ENCODE measurements around the gene HSD3B1.
"Not testable (repeated sequence)": the region's sequence is repeated elsewhere in the genome, so short reads cannot be mapped to it uniquely, and the experiment has no call there.

HSD3B1 gene

DNA sequence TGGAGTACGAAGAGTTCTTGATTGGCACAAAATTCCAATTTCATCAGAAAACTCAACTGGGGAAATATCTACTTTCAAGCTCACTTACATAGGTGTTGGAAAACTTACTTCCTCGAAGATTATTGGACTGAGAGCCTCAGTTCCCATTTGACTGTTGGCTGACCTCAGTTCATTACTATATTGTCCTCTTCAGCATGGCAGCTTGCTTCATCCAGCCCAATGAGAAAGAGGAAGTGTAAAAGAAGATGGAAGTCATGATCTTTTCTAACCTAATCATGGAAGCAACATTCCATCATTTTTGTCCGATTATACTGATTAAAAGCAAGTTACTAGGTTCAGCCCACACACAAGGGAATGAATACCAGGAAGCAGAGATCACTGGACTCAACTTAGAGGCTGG lies 49.4 kb downstream of the HSD3B1 start:
- DNase-seq, result no peak

DNA sequence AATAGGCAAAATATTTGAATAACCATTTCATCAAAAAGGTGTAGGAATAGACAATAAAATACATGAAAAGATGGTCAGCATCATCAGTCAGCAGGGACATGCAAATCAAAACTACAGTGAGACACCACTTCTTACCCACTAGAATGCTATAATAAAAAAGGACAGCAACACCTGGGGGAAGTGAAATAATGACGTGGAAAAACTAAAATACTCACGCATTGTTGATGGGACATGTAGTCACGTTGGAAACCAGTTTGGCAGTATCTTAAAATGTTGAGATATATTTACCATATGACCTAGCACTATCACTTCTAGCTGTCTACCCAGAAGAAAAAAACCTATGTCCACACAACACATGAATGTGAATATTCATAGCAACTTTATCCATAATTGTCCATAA lies 53.4 kb downstream of the HSD3B1 start:
- DNase-seq, result not testable (repeated sequence)

DNA sequence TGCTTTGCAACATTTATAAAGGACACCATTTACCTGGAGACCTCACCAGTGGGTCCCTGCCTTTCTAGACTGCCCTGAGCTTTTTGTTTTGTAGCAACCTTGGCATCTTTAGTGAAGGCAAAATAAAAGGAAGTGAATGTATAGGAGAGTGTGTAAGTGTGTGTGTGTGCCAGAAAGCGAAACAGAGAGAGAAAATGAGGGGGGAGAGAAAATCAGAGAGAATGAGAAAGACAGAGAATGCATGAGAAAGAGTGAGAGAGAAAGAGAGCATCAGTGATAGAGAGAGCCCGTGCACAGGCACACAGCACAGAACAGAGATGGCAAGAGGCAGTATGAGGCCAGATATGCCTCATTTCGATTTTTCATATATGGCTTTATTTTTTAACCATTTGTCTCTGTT lies 57.5 kb downstream of the HSD3B1 start:
- DNase-seq, result no peak
